Tibial nerve (tissue), 4 donors: ENCODE measurements around the gene TEX19. TPM values are rescaled to one million over a fixed set of nuclear protein-coding genes. Genes with fewer than 3 reads are reported as not detected.

ENCODE experiments used
- DNase-seq, 2 donors: peaks; one replicate each; pipeline ENCODE4 v3.0.0-alpha.2; 2019; ENCODE audit warnings: low spot score in 2 of 2
- H3K27ac ChIP-seq, 4 donors: fragments of 200-600 bp; sonication (generic) in 3 of 4; one replicate each; pipeline ENCODE4 v1.5.1; 2017 to 2019; ENCODE audit warnings: mild to moderate bottlenecking in 1 of 4
- H3K27me3 ChIP-seq, 2 donors: fragments of 200-600 bp; sonication (generic) in 1 of 2; one replicate each; pipeline versions ENCODE4 v1.5.1 to v1.6.0; 2017 to 2019
- H3K36me3 ChIP-seq, 3 donors: fragments of 200-600 bp; sonication (generic); one replicate each; pipeline ENCODE4 v1.5.1; 2018 to 2019
- H3K4me1 ChIP-seq, 4 donors: fragments of 200-600 bp; sonication (generic) in 3 of 4; one replicate each; pipeline ENCODE4 v1.5.1; 2017 to 2019
- H3K4me3 ChIP-seq, 4 donors: fragments of 200-600 bp; sonication (generic) in 3 of 4; one replicate each; pipeline ENCODE4 v1.5.1; 2017 to 2019; ENCODE audit warnings: mild to moderate bottlenecking in 1 of 4, moderate library complexity in 1 of 4
- H3K9me3 ChIP-seq, 4 donors: fragments of 200-600 bp; sonication (generic) in 3 of 4; one replicate each; pipeline ENCODE4 v1.5.1; 2017 to 2019
- CTCF ChIP-seq, 5 experiments: fragments of 200-600 bp in 3 of 5; fragments of 450-650 bp in 2 of 5; sonication (generic) in 3 of 5; IDR thresholded peaks; one replicate each; pipeline ENCODE4 v1.5.1; 2016 to 2019; ENCODE audit warnings: antibody characterized with exemption in 5 of 5, mild to moderate bottlenecking in 3 of 5, moderate library complexity in 2 of 5
- EP300 ChIP-seq, 2 donors: sonication (generic); formaldehyde crosslinking; IDR thresholded peaks; one replicate each; pipeline ENCODE4 v1.6.1; 2017; ENCODE audit warnings: antibody characterized with exemption in 2 of 2, mild to moderate bottlenecking in 1 of 2
- POLR2A ChIP-seq, 2 donors: fragments of 450-650 bp; IDR thresholded peaks; one replicate each; pipeline ENCODE4 v1.6.1; 2017; ENCODE audit warnings: antibody characterized with exemption in 2 of 2, mild to moderate bottlenecking in 2 of 2, moderate library complexity in 2 of 2
- WGBS, 2 donors: methylation state at CpG; one replicate each; pipeline ENCODE4 v1.1.5; 2018; 5-methylcytosine and 5-hydroxymethylcytosine counted together
- total RNA-seq, 4 donors: library from RNA; depleted of rRNA; stranded (reverse); fragments of >200 nt; gene quantifications; one replicate each; pipeline ENCODE4 v1.1.0, GENCODE V29; 2016

TEX19 gene
- total RNA-seq, 4 donors from 2014 or later = not detected

DNA sequence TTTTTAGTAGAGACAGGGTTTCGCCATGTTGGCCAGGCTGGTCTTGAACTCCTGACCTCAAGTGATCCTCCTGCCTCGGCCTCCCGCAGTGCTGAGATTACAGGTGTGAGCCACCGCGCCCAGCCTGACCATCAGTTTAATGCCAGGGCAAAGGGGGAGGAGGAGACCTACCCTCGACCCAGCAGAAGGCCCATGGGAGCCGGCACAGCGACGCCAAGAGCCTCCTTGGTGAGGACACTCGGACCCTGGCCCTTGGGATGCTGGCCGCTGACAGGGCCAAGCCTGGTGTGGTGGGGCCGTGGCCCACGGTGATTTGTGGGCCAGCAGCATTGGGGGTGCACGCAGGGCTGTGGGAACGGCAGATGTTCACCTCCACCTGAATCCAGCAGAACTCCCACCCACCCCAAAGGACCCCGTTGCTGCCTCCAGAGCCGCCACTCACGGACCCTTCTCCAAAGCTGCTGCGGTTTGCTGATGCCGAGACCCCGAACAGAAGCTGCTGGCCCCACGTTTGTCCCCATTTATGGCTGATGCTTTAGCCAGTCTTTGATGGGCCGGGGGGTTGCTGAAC is 32.5 kb downstream of the TEX19 start:
- Histone ChIP-seq H3K4me3 (no peak overlapping the region), H3K27me3 (peaks cover 0 to 10% of the 10 kb centered on the region in 2 donors), H3K36me3 (peaks cover 0 to 59% (median 0%) of the 10 kb centered on the region in 3 donors), H3K9me3 (no peaks in the 10 kb centered on the region), H3K4me1 (peaks cover 0 to 12% (median 2%) of the 10 kb centered on the region in 4 donors), H3K27ac (no peak overlapping the region)
- no peak for DNase-seq
- TF ChIP-seq EP300 (IDR thresholded peaks at IDR 0.05) = no peak
- no peak for TF ChIP-seq POLR2A (IDR thresholded peaks at IDR 0.05)
- 96 to 97% methylated on average over 16 to 19 of the region's 23 CpGs for WGBS, 2 donors

GRCh38 chr17:82392209-82392920 is 33.3 kb downstream of the TEX19 start:
- no peak for DNase-seq

GRCh38 chr17:82392941-82393340 is 33.9 kb downstream of the TEX19 start:
- Histone ChIP-seq H3K27me3 (no peaks in the 10 kb centered on the region), H3K9me3 (no peaks in the 10 kb centered on the region), H3K36me3 (peaks cover 0 to 73% (median 0%) of the 10 kb centered on the region in 3 donors), H3K4me3 (no peak overlapping the region), H3K27ac (no peak overlapping the region), H3K4me1 (peaks cover 0 to 13% (median 0%) of the 10 kb centered on the region in 4 donors)
- TF ChIP-seq EP300 (IDR thresholded peaks at IDR 0.05) = no peak
- no peak for TF ChIP-seq POLR2A (IDR thresholded peaks at IDR 0.05)
- TF ChIP-seq CTCF (IDR thresholded peaks at IDR 0.05) = no peak
- 90% methylated on average over 15 of the region's 15 CpGs for WGBS, 2 donors
- DNase-seq = no peak

More at GRCh38 chr17:82392209-82392920, 33.3 kb downstream of the TEX19 start:
- no peak for TF ChIP-seq CTCF (IDR thresholded peaks at IDR 0.05)
- TF ChIP-seq POLR2A (IDR thresholded peaks at IDR 0.05) = no peak
- no peak for TF ChIP-seq EP300 (IDR thresholded peaks at IDR 0.05)
- no peak overlapping the region for H3K4me3 ChIP-seq
- no peak overlapping the region for H3K27ac ChIP-seq
- H3K36me3 ChIP-seq = peaks cover 0 to 67% (median 0%) of the 10 kb centered on the region in 3 donors
- H3K4me1 ChIP-seq = peaks cover 0 to 11% (median 0%) of the 10 kb centered on the region in 4 donors
- H3K9me3 ChIP-seq = no peaks in the 10 kb centered on the region
- 91 to 92% methylated on average over 28 of the region's 28 CpGs for WGBS, 2 donors
- H3K27me3 ChIP-seq = peaks cover 0 to 2% of the 10 kb centered on the region in 2 donors

- Histone ChIP-seq H3K27me3 (no peaks in the 10 kb centered on the region), H3K4me3 (no peak overlapping the region), H3K27ac (no peak overlapping the region), H3K36me3 (peaks cover 0 to 80% (median 0%) of the 10 kb centered on the region in 3 donors), H3K4me1 (peaks cover 0 to 23% (median 0%) of the 10 kb centered on the region in 4 donors), H3K9me3 (no peaks in the 10 kb centered on the region)
- no peak for TF ChIP-seq POLR2A (IDR thresholded peaks at IDR 0.05)
- no peak for TF ChIP-seq CTCF (IDR thresholded peaks at IDR 0.05)
- no peak for TF ChIP-seq EP300 (IDR thresholded peaks at IDR 0.05)
- WGBS, 2 donors = 82 to 87% methylated on average over 12 of the region's 12 CpGs
- DNase-seq = no peak
Observed at GRCh38 chr17:82394278-82394677, 35.2 kb downstream of the TEX19 start.

GRCh38 chr17:82396601-82397435 is 37.8 kb downstream of the TEX19 start:
- H3K27ac ChIP-seq = peak overlapping the region in 2 of 4 donors; percentile 9 to 43
- peak in 1 of 2 donors; percentile 57 for DNase-seq
- no peak overlapping the region for H3K4me3 ChIP-seq
- H3K4me1 ChIP-seq = peaks cover 0 to 36% (median 3%) of the 10 kb centered on the region in 4 donors
- 71 to 74% methylated on average over 16 to 17 of the region's 19 CpGs for WGBS, 2 donors
- peaks cover 0 to 82% (median 0%) of the 10 kb centered on the region in 3 donors for H3K36me3 ChIP-seq
- H3K9me3 ChIP-seq = no peaks in the 10 kb centered on the region
- H3K27me3 ChIP-seq = no peaks in the 10 kb centered on the region
- TF ChIP-seq EP300 (IDR thresholded peaks at IDR 0.05) = peak in 1 of 2 donors; percentile 63
- no peak for TF ChIP-seq CTCF (IDR thresholded peaks at IDR 0.05)
